ENCODE results near the gene CNPY4. TPM values are rescaled to one million over a fixed set of nuclear protein-coding genes. Genes with fewer than 3 reads are reported as not detected.

The CNPY4 gene
- total and polyA plus RNA-seq, 2 donors from 2014 or later: 11.6 to 22.0 TPM

GRCh38 chr7:100126239-100126930 lies 7.0 kb downstream of the CNPY4 start:
- TF ChIP-seq CTCF (IDR thresholded peaks at IDR 0.05; ENCODE audit: borderline replicate concordance, extremely low read depth, insufficient read depth): no peak
- H3K4me1 ChIP-seq (ENCODE audit: control insufficient read depth in 2 of 3, insufficient read depth in 2 of 3, low read depth in 1 of 3, low read length in 3 of 3): peaks cover 0 to 14% (median 8%) of the 10 kb centered on the region in 3 donors
- no peaks in the 10 kb centered on the region for H3K36me3 ChIP-seq (ENCODE audit: control insufficient read depth in 2 of 3, insufficient read depth in 3 of 3, low read length in 3 of 3)
- H3K27me3 ChIP-seq (ENCODE audit: control insufficient read depth, insufficient read depth, low read length): no peaks in the 10 kb centered on the region
- H3K4me3 ChIP-seq (ENCODE audit: low read length in 3 of 3): peak overlapping the region; percentile 84 to 96 (median 91)
- no peak for FAIRE-seq
- H3K9ac ChIP-seq (ENCODE audit: low read length in 3 of 3): peak overlapping the region; percentile 80 to 96 (median 88)
- no peaks in the 10 kb centered on the region for H3K9me3 ChIP-seq (ENCODE audit: control insufficient read depth in 2 of 3, insufficient read depth in 1 of 3, low read length in 3 of 3)
- no peak for DNase-seq
- H3K27ac ChIP-seq (ENCODE audit: low read depth in 2 of 2, low read length in 2 of 2): peak overlapping the region; percentile 99 to 100
- intact Hi-C loops (cut with DNase I): no loop called here

GRCh38 chr7:100126931-100127865 lies 7.8 kb downstream of the CNPY4 start, which contains the start of gene MBLAC1:
Gene MBLAC1 (plus strand): TSS chr7:100126967. CDS start chr7:100127396, 429 bp downstream.
- no peak for FAIRE-seq
- intact Hi-C loops (cut with DNase I): no loop called here
- peak within 1 kb of the TSS; percentile 99 to 100 for H3K27ac ChIP-seq (ENCODE audit: low read depth in 2 of 2, low read length in 2 of 2)
- no peaks in the 10 kb centered on the region for H3K27me3 ChIP-seq (ENCODE audit: control insufficient read depth, insufficient read depth, low read length)
- DNase-seq: peak; percentile 93 to 97 (median 96)
- H3K4me3 ChIP-seq (ENCODE audit: low read length in 3 of 3): peak within 1 kb of the TSS; percentile 84 to 96 (median 91)
- H3K9ac ChIP-seq (ENCODE audit: low read length in 3 of 3): peak within 1 kb of the TSS; percentile 80 to 96 (median 88)
- H3K9me3 ChIP-seq (ENCODE audit: control insufficient read depth in 2 of 3, insufficient read depth in 1 of 3, low read length in 3 of 3): no peaks in the 10 kb centered on the region
- no peaks in the 10 kb centered on the region for H3K36me3 ChIP-seq (ENCODE audit: control insufficient read depth in 2 of 3, insufficient read depth in 3 of 3, low read length in 3 of 3)
- peaks cover 0 to 14% (median 8%) of the 10 kb centered on the region in 3 donors for H3K4me1 ChIP-seq (ENCODE audit: control insufficient read depth in 2 of 3, insufficient read depth in 2 of 3, low read depth in 1 of 3, low read length in 3 of 3)
- TF ChIP-seq CTCF (IDR thresholded peaks at IDR 0.05; ENCODE audit: borderline replicate concordance, extremely low read depth, insufficient read depth): no peak

- Histone ChIP-seq H3K36me3 (ENCODE audit: control insufficient read depth in 2 of 3, insufficient read depth in 3 of 3, low read length in 3 of 3) (no peaks in the 10 kb centered on the region), H3K9me3 (ENCODE audit: control insufficient read depth in 2 of 3, insufficient read depth in 1 of 3, low read length in 3 of 3) (no peaks in the 10 kb centered on the region), H3K27me3 (ENCODE audit: control insufficient read depth, insufficient read depth, low read length) (no peaks in the 10 kb centered on the region), H3K4me1 (ENCODE audit: control insufficient read depth in 2 of 3, insufficient read depth in 2 of 3, low read depth in 1 of 3, low read length in 3 of 3) (peaks cover 0 to 14% (median 8%) of the 10 kb centered on the region in 3 donors), H3K4me3 (ENCODE audit: low read length in 3 of 3) (peak overlapping the region; percentile 84 to 96 (median 91)), H3K9ac (ENCODE audit: low read length in 3 of 3) (peak overlapping the region in 2 of 3 donors; percentile 80 to 96), H3K27ac (ENCODE audit: low read depth in 2 of 2, low read length in 2 of 2) (no peak overlapping the region)
- FAIRE-seq (no peak), DNase-seq (peak; percentile 37 to 80 (median 63))
- no peak for TF ChIP-seq CTCF (IDR thresholded peaks at IDR 0.05; ENCODE audit: borderline replicate concordance, extremely low read depth, insufficient read depth)
- intact Hi-C loops (cut with DNase I): no loop called here
These were observed 8.6 kb downstream of the CNPY4 start for GRCh38 chr7:100127866-100128636.

All from kidney (tissue), 14 donors.